ENCODE data around the gene DNMBP.

The DNMBP gene

DNA sequence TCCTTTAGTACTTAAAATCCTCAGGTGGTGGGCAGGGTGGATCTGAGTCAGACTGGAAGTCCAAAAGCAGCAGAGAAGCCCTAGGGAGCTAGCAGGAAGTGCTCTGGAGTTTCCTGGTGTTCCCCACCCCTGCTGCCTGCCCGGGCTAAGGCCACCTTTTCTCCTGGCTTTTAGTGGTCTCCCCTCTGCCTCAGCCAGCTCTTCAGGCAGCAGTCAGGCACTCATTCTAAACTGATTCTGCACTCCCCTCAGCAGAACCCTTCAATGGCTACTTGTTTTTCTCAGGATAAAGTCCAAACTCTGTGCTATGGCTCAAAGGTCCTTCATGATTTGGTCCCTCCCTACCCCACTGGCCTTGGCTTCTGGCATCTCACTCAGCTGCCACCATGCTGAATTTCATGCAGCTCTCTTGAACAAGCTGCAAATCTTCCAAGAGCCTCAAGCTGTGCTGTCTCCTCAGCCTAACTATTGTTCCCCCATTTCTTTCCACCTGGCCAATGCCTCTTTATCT, 28.9 kb upstream of the DNMBP start:
- H4K91ac ChIP-seq (ENCODE audit: low read length): no peak overlapping the region
- no peak overlapping the region for H3K4me2 ChIP-seq (ENCODE audit: low read length, poor library complexity, severe bottlenecking)
- H3K9me3 ChIP-seq (ENCODE audit: control insufficient read depth, low read length): no peaks in the 10 kb centered on the region
- H2BK12ac ChIP-seq (ENCODE audit: low read length in 2 of 2): peak overlapping the region in 1 of 2 experiments; percentile 59
- H3K36me3 ChIP-seq (ENCODE audit: control insufficient read depth in 1 of 2, insufficient read depth in 2 of 2, low read depth in 1 of 2, low read length in 2 of 2): no peaks in the 10 kb centered on the region
- no peak for DNase-seq
- no peak overlapping the region for H3K27ac ChIP-seq (ENCODE audit: low read length, poor library complexity, severe bottlenecking)
- WGBS: 19% methylated on average over 1 of the region's 1 CpG
- no peaks in the 10 kb centered on the region for H3K79me1 ChIP-seq (replicated peaks; ENCODE audit: low read length, poor library complexity, severe bottlenecking)
- no peak overlapping the region for H2BK15ac ChIP-seq (ENCODE audit: low read depth, poor library complexity, severe bottlenecking)
- H3K14ac ChIP-seq (ENCODE audit: low read length in 2 of 2): peak overlapping the region in 1 of 2 experiments; percentile 2
- no peak overlapping the region for H2AK5ac ChIP-seq (ENCODE audit: low read length, severe bottlenecking)
- no peak overlapping the region for H3K9ac ChIP-seq (ENCODE audit: low read length)
- no peak overlapping the region for H2BK5ac ChIP-seq (ENCODE audit: low read depth, low read length, poor library complexity, severe bottlenecking)
- H3K27me3 ChIP-seq (ENCODE audit: control insufficient read depth in 1 of 2, insufficient read depth in 1 of 2, low read length in 2 of 2): no peaks in the 10 kb centered on the region
- H3K4ac ChIP-seq (ENCODE audit: low read depth in 1 of 2, low read length in 2 of 2): no peak overlapping the region
- H2BK120ac ChIP-seq (ENCODE audit: low read depth, low read length): no peak overlapping the region
- no peak overlapping the region for H3K23ac ChIP-seq (ENCODE audit: low read length in 2 of 2)
- no peak overlapping the region for H3K4me3 ChIP-seq (ENCODE audit: insufficient read depth in 1 of 2, low read depth in 1 of 2, low read length in 2 of 2)
- peak overlapping the region; percentile 22 to 49 for H3K18ac ChIP-seq (ENCODE audit: low read depth in 1 of 2, low read length in 2 of 2)
- peaks cover 2% of the 10 kb centered on the region for H3K4me1 ChIP-seq (ENCODE audit: control insufficient read depth, insufficient read depth, low read depth, low read length)
- peak overlapping the region; percentile 66 for H4K8ac ChIP-seq (ENCODE audit: low read length)
- H2AFZ ChIP-seq (ENCODE audit: low read depth, low read length): peak overlapping the region; percentile 30

DNA sequence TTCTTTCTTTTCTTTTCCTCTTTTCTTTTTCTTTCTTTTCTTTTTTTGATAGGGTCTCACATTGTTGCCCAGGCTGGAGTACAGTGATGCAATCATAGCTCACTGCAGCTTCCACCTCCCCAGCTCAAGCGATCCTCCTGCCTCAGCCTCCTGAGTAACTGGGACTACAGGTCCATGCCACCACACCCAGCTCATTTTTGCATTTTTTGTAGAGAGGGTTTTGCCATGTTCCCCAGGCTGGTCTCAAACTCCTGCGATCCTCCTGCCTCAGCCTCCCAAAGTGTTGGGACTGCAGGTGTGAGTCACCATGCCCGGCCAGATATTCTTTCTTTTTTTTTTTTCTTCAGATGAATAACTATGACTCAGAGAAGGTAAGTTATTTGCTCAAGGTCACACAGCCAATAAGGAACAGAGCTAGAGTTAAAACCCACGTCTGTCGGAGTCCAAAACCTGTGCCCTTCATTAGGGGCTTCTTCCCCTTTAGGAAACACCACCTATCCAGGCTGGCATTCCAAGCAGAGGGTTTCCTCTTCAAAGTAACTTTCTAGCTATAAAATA, 28.1 kb upstream of the DNMBP start:
- peaks cover 4% of the 10 kb centered on the region for H3K4me1 ChIP-seq (ENCODE audit: control insufficient read depth, insufficient read depth, low read depth, low read length)
- no peak overlapping the region for H3K18ac ChIP-seq (ENCODE audit: low read depth in 1 of 2, low read length in 2 of 2)
- H3K4ac ChIP-seq (ENCODE audit: low read depth in 1 of 2, low read length in 2 of 2): no peak overlapping the region
- no peak overlapping the region for H3K14ac ChIP-seq (ENCODE audit: low read length in 2 of 2)
- H3K79me1 ChIP-seq (replicated peaks; ENCODE audit: low read length, poor library complexity, severe bottlenecking): no peaks in the 10 kb centered on the region
- H2BK120ac ChIP-seq (ENCODE audit: low read depth, low read length): no peak overlapping the region
- no peak overlapping the region for H3K23ac ChIP-seq (ENCODE audit: low read length in 2 of 2)
- H4K8ac ChIP-seq (ENCODE audit: low read length): no peak overlapping the region
- H3K27me3 ChIP-seq (ENCODE audit: control insufficient read depth in 1 of 2, insufficient read depth in 1 of 2, low read length in 2 of 2): no peaks in the 10 kb centered on the region
- H2BK12ac ChIP-seq (ENCODE audit: low read length in 2 of 2): no peak overlapping the region
- no peak overlapping the region for H3K9ac ChIP-seq (ENCODE audit: low read length)
- H3K9me3 ChIP-seq (ENCODE audit: control insufficient read depth, low read length): no peaks in the 10 kb centered on the region
- no peak overlapping the region for H2BK5ac ChIP-seq (ENCODE audit: low read depth, low read length, poor library complexity, severe bottlenecking)
- no peak overlapping the region for H2BK15ac ChIP-seq (ENCODE audit: low read depth, poor library complexity, severe bottlenecking)
- no peak overlapping the region for H4K91ac ChIP-seq (ENCODE audit: low read length)
- H2AFZ ChIP-seq (ENCODE audit: low read depth, low read length): no peak overlapping the region
- no peak for DNase-seq
- no peak overlapping the region for H2AK5ac ChIP-seq (ENCODE audit: low read length, severe bottlenecking)
- WGBS: 87% methylated on average over 3 of the region's 5 CpGs
- H3K36me3 ChIP-seq (ENCODE audit: control insufficient read depth in 1 of 2, insufficient read depth in 2 of 2, low read depth in 1 of 2, low read length in 2 of 2): no peaks in the 10 kb centered on the region
- H3K27ac ChIP-seq (ENCODE audit: low read length, poor library complexity, severe bottlenecking): no peak overlapping the region
- no peak overlapping the region for H3K4me3 ChIP-seq (ENCODE audit: insufficient read depth in 1 of 2, low read depth in 1 of 2, low read length in 2 of 2)
- no peak overlapping the region for H3K4me2 ChIP-seq (ENCODE audit: low read length, poor library complexity, severe bottlenecking)

DNA sequence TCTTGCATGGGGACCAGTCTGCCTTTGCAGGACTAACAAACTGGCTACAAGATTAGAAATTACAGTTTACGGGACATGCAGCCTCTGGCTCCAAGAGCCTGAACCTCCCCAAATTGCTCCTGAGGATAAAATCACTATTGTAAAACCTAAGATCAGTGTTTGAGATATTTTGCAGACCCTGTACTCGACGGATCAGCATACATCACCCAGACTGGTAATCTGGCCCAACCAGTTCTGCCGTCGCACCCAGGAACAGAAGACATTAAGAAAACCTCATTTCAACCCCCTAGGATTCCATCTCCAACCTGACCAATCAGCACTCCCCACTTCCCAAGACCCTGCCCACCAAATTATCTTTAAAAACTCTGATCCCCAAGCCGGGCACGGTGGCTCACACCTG, 27.1 kb upstream of the DNMBP start:
- Histone ChIP-seq H2BK15ac (ENCODE audit: low read depth, poor library complexity, severe bottlenecking) (no peak overlapping the region), H2AFZ (ENCODE audit: low read depth, low read length) (no peak overlapping the region), H2BK5ac (ENCODE audit: low read depth, low read length, poor library complexity, severe bottlenecking) (no peak overlapping the region), H3K9me3 (ENCODE audit: control insufficient read depth, low read length) (no peaks in the 10 kb centered on the region), H3K18ac (ENCODE audit: low read depth in 1 of 2, low read length in 2 of 2) (no peak overlapping the region), H3K27ac (ENCODE audit: low read length, poor library complexity, severe bottlenecking) (no peak overlapping the region), H3K14ac (ENCODE audit: low read length in 2 of 2) (no peak overlapping the region), H2BK12ac (ENCODE audit: low read length in 2 of 2) (no peak overlapping the region), H3K4me1 (ENCODE audit: control insufficient read depth, insufficient read depth, low read depth, low read length) (peaks cover 4% of the 10 kb centered on the region), H2AK5ac (ENCODE audit: low read length, severe bottlenecking) (no peak overlapping the region), H3K4me3 (ENCODE audit: insufficient read depth in 1 of 2, low read depth in 1 of 2, low read length in 2 of 2) (no peak overlapping the region), H3K9ac (ENCODE audit: low read length) (no peak overlapping the region), H3K79me1 (replicated peaks; ENCODE audit: low read length, poor library complexity, severe bottlenecking) (no peaks in the 10 kb centered on the region), H3K4ac (ENCODE audit: low read depth in 1 of 2, low read length in 2 of 2) (no peak overlapping the region), H3K27me3 (ENCODE audit: control insufficient read depth in 1 of 2, insufficient read depth in 1 of 2, low read length in 2 of 2) (no peaks in the 10 kb centered on the region), H3K4me2 (ENCODE audit: low read length, poor library complexity, severe bottlenecking) (no peak overlapping the region), H3K23ac (ENCODE audit: low read length in 2 of 2) (no peak overlapping the region), H3K36me3 (ENCODE audit: control insufficient read depth in 1 of 2, insufficient read depth in 2 of 2, low read depth in 1 of 2, low read length in 2 of 2) (no peaks in the 10 kb centered on the region), H4K8ac (ENCODE audit: low read length) (no peak overlapping the region), H2BK120ac (ENCODE audit: low read depth, low read length) (no peak overlapping the region), H4K91ac (ENCODE audit: low read length) (no peak overlapping the region)
- 97% methylated on average over 7 of the region's 7 CpGs for WGBS
- no peak for DNase-seq

DNA sequence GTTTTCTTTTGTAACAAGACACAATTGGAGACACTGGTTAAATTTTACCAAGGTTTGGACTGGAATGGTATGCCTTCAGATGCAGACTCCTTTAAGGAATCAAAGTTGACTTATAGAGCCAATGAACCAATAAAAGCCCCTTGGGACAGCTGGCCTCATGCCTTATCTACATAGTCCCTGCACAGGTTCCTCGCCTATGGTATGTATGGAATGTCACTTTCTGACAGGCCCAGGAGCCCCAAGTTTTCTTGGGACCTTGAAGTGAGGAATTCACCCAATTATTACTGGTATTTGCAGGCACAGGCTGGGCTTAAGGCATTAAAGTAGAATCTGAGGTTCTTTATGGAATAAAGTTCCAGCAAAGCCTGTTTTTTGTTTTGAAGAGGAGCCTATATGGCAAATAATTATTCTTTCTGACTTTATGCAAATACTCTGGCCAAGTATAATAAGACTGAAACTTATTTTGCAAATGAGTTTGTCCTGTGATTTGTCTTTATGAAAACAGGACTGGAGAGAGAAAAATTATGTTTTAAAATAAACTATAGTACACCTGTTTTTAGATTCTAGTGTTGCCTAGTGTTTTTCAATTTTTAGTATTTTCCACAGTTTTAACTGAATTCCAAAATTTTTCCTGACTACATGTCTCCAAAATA, 24.1 kb upstream of the DNMBP start:
- Histone ChIP-seq H3K9ac (ENCODE audit: low read length) (no peak overlapping the region), H3K27ac (ENCODE audit: low read length, poor library complexity, severe bottlenecking) (no peak overlapping the region)
- WGBS: 40% methylated on average over 1 of the region's 1 CpG

More for the DNA sequence above, 24.1 kb upstream of the DNMBP start:
- no peak overlapping the region for H2BK5ac ChIP-seq (ENCODE audit: low read depth, low read length, poor library complexity, severe bottlenecking)
- H3K9me3 ChIP-seq (ENCODE audit: control insufficient read depth, low read length): no peaks in the 10 kb centered on the region
- H3K23ac ChIP-seq (ENCODE audit: low read length in 2 of 2): no peak overlapping the region
- no peak overlapping the region for H3K4me2 ChIP-seq (ENCODE audit: low read length, poor library complexity, severe bottlenecking)
- no peak overlapping the region for H3K18ac ChIP-seq (ENCODE audit: low read depth in 1 of 2, low read length in 2 of 2)
- no peaks in the 10 kb centered on the region for H3K36me3 ChIP-seq (ENCODE audit: control insufficient read depth in 1 of 2, insufficient read depth in 2 of 2, low read depth in 1 of 2, low read length in 2 of 2)
- H3K4me1 ChIP-seq (ENCODE audit: control insufficient read depth, insufficient read depth, low read depth, low read length): peaks cover 4% of the 10 kb centered on the region
- H3K4ac ChIP-seq (ENCODE audit: low read depth in 1 of 2, low read length in 2 of 2): no peak overlapping the region
- no peaks in the 10 kb centered on the region for H3K79me1 ChIP-seq (replicated peaks; ENCODE audit: low read length, poor library complexity, severe bottlenecking)
- no peak overlapping the region for H3K4me3 ChIP-seq (ENCODE audit: insufficient read depth in 1 of 2, low read depth in 1 of 2, low read length in 2 of 2)
- no peak for DNase-seq
- H2BK120ac ChIP-seq (ENCODE audit: low read depth, low read length): no peak overlapping the region
- no peaks in the 10 kb centered on the region for H3K27me3 ChIP-seq (ENCODE audit: control insufficient read depth in 1 of 2, insufficient read depth in 1 of 2, low read length in 2 of 2)
- no peak overlapping the region for H2BK12ac ChIP-seq (ENCODE audit: low read length in 2 of 2)
- no peak overlapping the region for H2AK5ac ChIP-seq (ENCODE audit: low read length, severe bottlenecking)
- H2AFZ ChIP-seq (ENCODE audit: low read depth, low read length): no peak overlapping the region
- H4K91ac ChIP-seq (ENCODE audit: low read length): no peak overlapping the region
- no peak overlapping the region for H3K14ac ChIP-seq (ENCODE audit: low read length in 2 of 2)
- H4K8ac ChIP-seq (ENCODE audit: low read length): no peak overlapping the region
- no peak overlapping the region for H2BK15ac ChIP-seq (ENCODE audit: low read depth, poor library complexity, severe bottlenecking)

All from mesenchymal stem cell (in vitro differentiated cells and primary cell).